Measurements from ENCODE around the gene CYP17A1.
"Not testable (repeated sequence)": the region's sequence is repeated elsewhere in the genome, so short reads cannot be mapped to it uniquely, and the experiment has no call there.

Gene CYP17A1

GRCh38 chr10:102837230-102837721 is at the start of gene CYP17A1:
Gene CYP17A1 (minus strand): TSS chr10:102837413. CDS start chr10:102837361, 52 bp downstream.
- DNase-seq: no peak

GRCh38 chr10:102880256-102880655 is 43.0 kb upstream of the CYP17A1 start:
- DNase-seq: no peak

DNA sequence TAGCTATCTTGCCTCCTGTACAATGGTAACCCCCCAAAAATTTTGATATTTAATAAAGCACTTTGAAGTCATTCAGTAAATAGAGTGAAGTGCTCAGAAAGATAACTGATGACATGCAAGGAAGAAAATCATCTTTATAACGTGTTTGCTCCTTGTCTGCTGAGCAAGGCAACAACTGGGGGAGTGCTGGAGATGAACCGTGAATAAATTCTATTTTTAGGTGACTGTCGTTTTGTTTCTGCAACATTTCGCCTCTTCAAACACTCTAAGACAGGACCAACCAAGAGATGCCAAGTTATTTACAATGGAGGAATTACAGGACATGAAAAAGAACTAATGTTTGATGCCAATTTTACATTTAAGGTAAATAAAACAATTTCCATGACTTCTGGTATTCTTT is 41.4 kb upstream of the CYP17A1 start:
- DNase-seq: no peak

GRCh38 chr10:102876747-102877153 is 39.5 kb upstream of the CYP17A1 start:
- no peak for DNase-seq

DNA sequence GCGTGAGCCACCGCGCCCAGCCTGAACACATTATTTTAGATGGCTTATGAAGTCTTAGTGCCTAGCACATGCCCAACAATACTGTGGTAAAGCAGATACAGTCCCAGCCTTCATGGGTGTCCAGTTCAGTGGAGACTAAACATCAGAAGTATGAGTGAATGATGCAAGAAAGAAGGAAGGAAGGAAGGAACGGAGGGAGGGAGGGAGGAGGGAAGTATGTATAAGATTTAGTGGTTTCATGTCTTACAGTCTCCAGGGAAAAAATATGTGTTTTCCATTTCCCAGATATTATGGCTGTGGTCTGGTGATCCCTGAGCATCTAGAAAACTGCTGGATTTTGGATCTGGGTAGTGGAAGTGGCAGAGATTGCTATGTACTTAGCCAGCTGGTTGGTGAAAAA is 35.0 kb upstream of the CYP17A1 start:
- no peak for DNase-seq

- DNase-seq: no peak
Measured at GRCh38 chr10:102870221-102870620, 33.0 kb upstream of the CYP17A1 start.

DNA sequence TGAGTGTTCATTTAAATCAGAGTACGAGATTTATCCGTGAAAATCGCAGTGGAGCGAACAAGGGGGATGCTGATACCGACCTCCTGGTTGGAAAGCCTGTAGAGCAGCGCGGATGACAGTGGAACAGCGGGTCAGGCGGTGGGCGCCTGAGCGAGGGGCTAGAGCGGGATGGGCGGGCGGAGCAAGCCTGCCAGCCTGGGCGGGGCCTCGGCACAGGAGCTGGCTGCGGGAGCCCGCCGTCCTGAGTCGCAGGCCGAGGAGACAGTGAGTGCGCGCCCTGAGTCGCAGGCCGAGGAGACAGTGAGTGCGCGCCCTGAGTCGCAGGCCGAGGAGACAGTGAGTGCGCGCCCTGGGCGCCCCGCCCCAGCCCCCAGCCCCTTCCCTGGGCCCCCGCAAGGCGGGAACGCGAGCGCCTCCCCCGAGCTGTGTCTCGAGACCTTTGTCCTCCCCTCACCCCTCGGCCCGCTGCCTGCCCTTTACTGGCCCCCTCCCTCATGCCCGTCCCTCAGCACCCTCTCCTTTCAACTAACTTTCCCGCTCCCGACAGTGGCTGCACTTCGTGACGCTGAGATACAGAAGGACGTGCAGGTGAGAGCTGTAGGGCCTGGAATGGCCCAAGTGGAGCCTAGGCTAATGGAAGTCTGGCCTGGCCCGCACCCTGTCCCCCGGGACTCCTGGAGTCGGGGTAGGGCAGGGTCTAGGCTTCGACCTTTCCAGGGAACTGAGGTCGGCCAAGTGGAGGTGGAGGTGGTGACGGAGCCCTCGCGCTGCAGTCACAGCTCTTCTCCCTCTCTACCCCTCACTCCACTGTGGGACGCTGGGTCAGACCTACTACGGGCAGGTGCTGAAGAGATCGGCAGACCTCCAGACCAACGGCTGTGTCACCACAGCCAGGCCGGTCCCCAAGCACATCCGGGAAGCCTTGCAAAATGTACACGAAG is 32.3 kb upstream of the CYP17A1 start, which contains the start of gene AS3MT:
Gene AS3MT, plus strand, starts transcription at position 213 of the 941 bp plus-strand sequence. Its CDS starts 123 bp downstream, at position 336.
- peak in 1 of 2 experiments; percentile 72 for DNase-seq

- no peak for DNase-seq
Measured at GRCh38 chr10:102868911-102869257, 31.7 kb upstream of the CYP17A1 start.

DNA sequence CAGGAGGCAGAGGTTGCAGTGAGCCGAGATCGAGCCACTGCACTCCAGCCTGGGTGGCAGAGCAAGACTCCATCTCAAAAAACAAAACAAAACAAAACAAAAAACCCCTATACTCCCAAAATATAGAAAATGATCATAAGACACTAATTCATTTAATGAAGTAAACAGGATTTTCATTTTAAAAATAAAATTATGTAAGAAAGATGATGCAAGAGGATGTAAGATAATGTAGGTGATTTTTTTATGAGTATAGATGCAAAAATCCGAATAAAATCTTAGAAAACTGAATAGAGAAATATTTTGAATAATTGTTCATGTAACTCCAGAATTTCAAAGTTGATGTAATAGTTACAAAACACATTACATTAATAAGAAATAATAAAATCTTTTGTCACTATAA is 28.4 kb upstream of the CYP17A1 start:
- no peak for DNase-seq

- DNase-seq: no peak
Measured at GRCh38 chr10:102863660-102864059, 26.4 kb upstream of the CYP17A1 start.

DNA sequence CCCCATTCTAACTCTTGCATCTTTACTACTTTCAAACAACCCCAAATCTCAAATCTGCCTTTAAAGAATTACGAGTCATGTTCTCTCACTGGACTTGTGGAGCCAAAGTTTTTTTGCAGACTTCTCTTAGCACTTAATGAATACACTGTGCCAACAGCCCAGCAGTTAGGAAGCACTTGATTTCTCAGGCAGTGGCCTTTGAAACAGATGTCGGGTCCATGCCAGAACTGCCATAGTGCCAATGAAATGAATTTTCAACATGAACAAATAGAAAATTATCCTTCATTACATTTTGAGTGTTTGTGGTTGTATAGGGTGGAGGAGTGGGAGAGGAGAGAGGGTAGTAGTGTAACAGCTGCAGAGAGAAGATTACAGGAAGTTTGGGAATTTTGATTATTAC is 22.7 kb upstream of the CYP17A1 start:
- DNase-seq: no peak

DNA sequence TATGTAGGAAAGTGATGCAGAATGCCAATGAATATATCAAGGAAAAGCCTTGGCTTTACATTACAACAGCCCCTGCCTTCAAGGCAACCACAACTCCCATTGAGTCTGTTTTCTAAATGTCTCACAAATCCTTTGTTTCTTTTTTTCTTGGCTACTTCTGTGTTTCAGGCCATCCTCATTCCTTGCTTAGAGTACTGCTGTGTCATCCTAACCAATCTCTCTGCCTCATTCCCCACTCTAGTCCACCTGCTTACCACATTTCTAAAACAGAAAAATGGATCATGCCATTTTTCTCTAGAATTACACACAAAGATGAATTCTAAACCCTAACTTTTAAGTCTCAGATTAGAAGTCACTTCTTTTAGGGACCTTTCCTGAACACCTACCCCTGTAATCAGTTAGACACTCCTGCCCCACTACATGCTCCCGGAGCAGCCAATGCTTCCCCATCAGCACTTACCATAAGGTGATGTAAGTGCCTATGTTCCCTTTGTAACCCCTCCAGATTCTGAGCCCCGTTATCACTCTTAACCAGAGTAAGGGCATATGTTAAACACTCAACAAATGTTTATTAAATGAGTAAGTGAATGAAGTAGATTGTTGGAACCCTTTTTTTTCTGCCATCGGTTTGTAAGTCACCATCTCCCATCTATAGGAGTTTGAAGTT is 19.7 kb upstream of the CYP17A1 start:
- DNase-seq: no peak

GRCh38 chr10:102855731-102856436 is 18.7 kb upstream of the CYP17A1 start:
- not testable (repeated sequence) for DNase-seq

GRCh38 chr10:102853237-102853636 is 16.0 kb upstream of the CYP17A1 start:
- DNase-seq: not testable (repeated sequence)

- DNase-seq: no peak
Measured at GRCh38 chr10:102850025-102850518, 12.9 kb upstream of the CYP17A1 start.

- DNase-seq: no peak
Measured at GRCh38 chr10:102845352-102845902, 8.2 kb upstream of the CYP17A1 start.

- not testable (repeated sequence) for DNase-seq
Measured at GRCh38 chr10:102844190-102844776, 7.1 kb upstream of the CYP17A1 start.

DNA sequence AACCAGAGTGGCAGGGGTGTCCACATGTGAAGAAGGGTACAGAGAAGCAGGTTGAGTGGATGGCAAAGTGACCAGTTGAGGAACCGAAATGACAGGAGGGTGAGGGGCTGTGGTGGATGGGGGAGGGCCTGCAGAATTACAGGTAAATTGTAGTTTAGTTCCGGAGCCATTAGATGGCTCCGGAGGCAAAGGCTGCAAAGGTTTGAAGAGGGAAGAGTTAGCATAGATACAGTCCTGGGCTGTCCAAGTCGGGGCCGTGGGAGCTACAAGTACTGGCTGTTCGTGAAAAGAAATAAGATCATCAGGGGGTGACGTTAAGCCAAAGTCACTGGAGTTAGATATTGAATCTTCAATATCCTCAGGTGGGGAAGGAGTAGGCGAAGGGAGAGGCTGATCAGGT is 5.9 kb upstream of the CYP17A1 start:
- DNase-seq: not testable (repeated sequence)

DNA sequence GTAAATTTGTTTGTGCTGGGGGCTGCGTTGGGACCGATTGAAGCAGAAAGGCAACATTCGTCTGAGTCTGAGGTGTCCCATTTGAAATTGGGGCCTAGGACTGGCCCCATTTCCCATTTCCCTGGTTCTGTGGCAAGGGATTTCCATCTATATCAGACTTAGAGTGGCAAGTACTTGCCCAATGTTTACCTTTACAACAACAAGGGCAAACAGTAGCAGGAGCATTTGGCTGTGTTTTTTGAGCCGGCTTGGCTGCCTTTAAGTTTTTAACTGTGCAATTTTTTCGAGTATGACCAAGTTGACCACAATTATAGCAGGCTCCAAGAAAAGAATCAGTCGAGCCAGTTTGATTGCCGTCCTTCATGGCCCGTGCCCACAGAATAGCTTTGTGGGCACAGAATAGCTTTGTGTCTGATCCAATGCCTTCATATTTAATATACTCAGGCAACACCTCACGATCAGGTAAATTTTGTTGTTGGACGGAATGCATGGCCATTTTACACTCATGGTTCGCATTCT is 4.7 kb upstream of the CYP17A1 start:
- DNase-seq: no peak

GRCh38 chr10:102838276-102838927 is 1.2 kb upstream of the CYP17A1 start:
- not testable (repeated sequence) for DNase-seq

DNA sequence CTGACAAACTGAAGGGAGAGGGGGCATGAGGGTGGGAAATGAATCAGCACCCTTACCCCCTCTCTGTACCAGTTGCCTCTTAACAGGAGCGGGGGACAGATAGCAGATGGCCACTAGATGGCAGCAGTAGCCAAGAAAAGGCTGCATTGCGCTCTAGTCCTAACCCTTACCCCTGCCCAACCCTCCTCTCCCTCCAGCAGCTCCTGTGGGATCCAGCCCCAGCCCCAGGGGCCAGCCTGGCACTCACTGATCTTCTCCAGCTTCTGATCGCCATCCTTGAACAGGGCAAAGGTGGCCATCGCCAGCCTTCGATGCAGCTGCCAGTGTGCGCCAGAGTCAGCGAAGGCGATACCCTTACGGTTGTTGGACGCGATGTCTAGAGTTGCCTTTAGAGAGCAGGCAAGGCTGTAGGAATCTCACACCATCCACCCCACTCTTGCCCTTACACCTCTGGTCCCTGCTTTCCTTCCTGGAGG is 2.2 kb downstream of the CYP17A1 start:
- peak in 1 of 2 experiments; percentile 82 for DNase-seq

All from NCI-H526 (cell line).